CD4-positive, alpha-beta T cell (primary cell): ENCODE data around the gene EPHB1. TPM values are rescaled to one million over a fixed set of nuclear protein-coding genes. Genes with fewer than 3 reads are reported as not detected.

Experiments
- ATAC-seq: fragments of 200-7000 bp; cut with Tn5 transposase; one replicate; pipeline ENCODE4 v1.10.0; 2022; ENCODE audit warnings: mild to moderate bottlenecking; ENCODE audit not compliant: poor library complexity
- CTCF ChIA-PET: fragments of 350-600 bp; sonication (Branson Sonifier 250); formaldehyde crosslinking; loops from one replicate; lab custom pipeline; 2021; ENCODE audit warnings: antibody characterized with exemption, inconsistent platforms; lab: Charles Lee
- POLR2A ChIA-PET: fragments of 350-600 bp; sonication (Branson Sonifier 250); formaldehyde crosslinking; loops from one replicate; lab custom pipeline; 2021; ENCODE audit warnings: antibody characterized with exemption, inconsistent platforms; lab: Charles Lee
- DNase-seq, 14 experiments: peaks; one replicate each; pipeline ENCODE4 v3.0.0-alpha.2; 2013 to 2020; ENCODE audit warnings: mixed read lengths in 2 of 14
- H3K27ac ChIP-seq, 2 donors: one replicate each; pipeline versions ENCODE4 v1.5.1 to v1.7.0; 2013; ENCODE audit warnings: low read length in 2 of 2, low read depth in 1 of 2, mild to moderate bottlenecking in 1 of 2
- H3K27me3 ChIP-seq, 2 experiments: 1 replicate in 1 of 2; 2 replicates in 1 of 2; pipeline versions ENCODE4 v1.6.1 to v1.7.0; 2013; ENCODE audit warnings: low read length in 2 of 2, control low read depth in 1 of 2, mild to moderate bottlenecking in 1 of 2, moderate library complexity in 1 of 2; ENCODE audit not compliant: insufficient read depth in 2 of 2, control insufficient read depth in 1 of 2
- H3K36me3 ChIP-seq: one replicate; pipeline ENCODE4 v1.6.1; 2013; ENCODE audit warnings: low read length, control low read depth; ENCODE audit not compliant: insufficient read depth
- H3K4me1 ChIP-seq: one replicate; pipeline ENCODE4 v1.6.1; 2013; ENCODE audit warnings: low read length, control low read depth; ENCODE audit not compliant: insufficient read depth
- H3K4me3 ChIP-seq: one replicate; pipeline ENCODE4 v1.5.1; 2013; ENCODE audit warnings: mild to moderate bottlenecking, low read length, moderate library complexity
- H3K9me3 ChIP-seq, 2 experiments: 1 replicate in 1 of 2; 2 replicates in 1 of 2; pipeline versions ENCODE4 v1.6.1 to v1.7.0; 2013; ENCODE audit warnings: low read length in 2 of 2, mild to moderate bottlenecking in 2 of 2, control low read depth in 1 of 2, moderate library complexity in 1 of 2; ENCODE audit not compliant: control insufficient read depth in 1 of 2, insufficient read depth in 1 of 2
- H3K27ac Mint-ChIP-seq: one replicate; pipeline ENCODE4 v1.8.0; 2020; ENCODE audit warnings: mixed read lengths
- H3K27me3 Mint-ChIP-seq: one replicate; pipeline ENCODE4 v1.8.0; 2021; ENCODE audit warnings: mixed read lengths
- H3K36me3 Mint-ChIP-seq: one replicate; pipeline ENCODE4 v1.8.0; 2021; ENCODE audit warnings: low read depth, mixed read lengths
- H3K4me1 Mint-ChIP-seq: one replicate; pipeline ENCODE4 v1.8.0; 2021; ENCODE audit warnings: low read depth, mixed read lengths
- H3K4me3 Mint-ChIP-seq: one replicate; pipeline ENCODE4 v1.8.0; 2020; ENCODE audit warnings: mild to moderate bottlenecking, mixed read lengths
- H3K9me3 Mint-ChIP-seq: one replicate; pipeline ENCODE4 v1.8.0; 2020; ENCODE audit warnings: mixed read lengths
- CTCF ChIP-seq: fragments of 200-600 bp; IDR thresholded peaks from one replicate; pipeline ENCODE4 v1.8.0; 2022; ENCODE audit warnings: antibody characterized with exemption, mild to moderate bottlenecking
- intact Hi-C, 2 experiments: fragments of 100-400 bp; cut with DNase I in 1 of 2; cut with micrococcal nuclease in 1 of 2; formaldehyde crosslinking; loops; one replicate each; pipeline versions ENCODE4 v1.15.1 to v1.9.0; 2023 to 2025; cut with DNase I, micrococcal nuclease
- total RNA-seq, 174 experiments: library from RNA in 2 of 174; stranded (reverse) in 2 of 174; gene quantifications; one replicate each; pipeline ENCODE4 v1.2.3 and lab custom pipeline; 2021 to 2026

Gene EPHB1
- total RNA-seq, 2 experiments from 2014 or later: 0.08 to 0.49 TPM

GRCh38 chr3:134808835-134809234, 13.8 kb downstream of the EPHB1 start:
- no peak for DNase-seq
- H3K27me3 Mint-ChIP-seq: no peaks in the 10 kb centered on the region
- Histone ChIP-seq H3K4me1 (no peaks in the 10 kb centered on the region), H3K9me3 (no peaks in the 10 kb centered on the region), H3K27me3 (no peaks in the 10 kb centered on the region), H3K36me3 (no peaks in the 10 kb centered on the region), H3K27ac (no peak overlapping the region), H3K4me3 (no peak overlapping the region)
- CTCF ChIA-PET: no interaction called here
- H3K4me1 Mint-ChIP-seq: no peaks in the 10 kb centered on the region
- POLR2A ChIA-PET: no interaction called here
- H3K36me3 Mint-ChIP-seq: no peaks in the 10 kb centered on the region
- intact Hi-C loops: no loop called here
- no peak overlapping the region for H3K4me3 Mint-ChIP-seq
- no peak for ATAC-seq
- no peaks in the 10 kb centered on the region for H3K9me3 Mint-ChIP-seq
- H3K27ac Mint-ChIP-seq: no peak overlapping the region
- TF ChIP-seq CTCF: no peak

GRCh38 chr3:134809427-134810051, 14.5 kb downstream of the EPHB1 start:
- Mint-ChIP-seq H3K9me3 (no peaks in the 10 kb centered on the region), H3K27me3 (no peaks in the 10 kb centered on the region), H3K4me3 (no peak overlapping the region), H3K36me3 (no peaks in the 10 kb centered on the region), H3K4me1 (no peaks in the 10 kb centered on the region), H3K27ac (no peak overlapping the region)
- intact Hi-C loops: no loop called here
- no peaks in the 10 kb centered on the region for H3K4me1 ChIP-seq
- no peak for DNase-seq
- POLR2A ChIA-PET: no interaction called here
- no peaks in the 10 kb centered on the region for H3K36me3 ChIP-seq
- no peaks in the 10 kb centered on the region for H3K9me3 ChIP-seq
- no peaks in the 10 kb centered on the region for H3K27me3 ChIP-seq
- no peak overlapping the region for H3K4me3 ChIP-seq
- no peak overlapping the region for H3K27ac ChIP-seq
- CTCF ChIA-PET: no interaction called here
- ATAC-seq: no peak
- TF ChIP-seq CTCF: no peak

- ChIA-PET CTCF (no interaction called here), POLR2A (no interaction called here)
- DNase-seq (no peak), ATAC-seq (no peak)
- no peaks in the 10 kb centered on the region for H3K36me3 Mint-ChIP-seq
- intact Hi-C loops: no loop called here
- Histone ChIP-seq H3K9me3 (no peaks in the 10 kb centered on the region), H3K4me3 (no peak overlapping the region), H3K27ac (no peak overlapping the region), H3K27me3 (no peaks in the 10 kb centered on the region), H3K4me1 (no peaks in the 10 kb centered on the region), H3K36me3 (no peaks in the 10 kb centered on the region)
- H3K27me3 Mint-ChIP-seq: no peaks in the 10 kb centered on the region
- H3K9me3 Mint-ChIP-seq: no peaks in the 10 kb centered on the region
- H3K4me1 Mint-ChIP-seq: no peaks in the 10 kb centered on the region
- no peak for TF ChIP-seq CTCF
- H3K27ac Mint-ChIP-seq: no peak overlapping the region
- H3K4me3 Mint-ChIP-seq: no peak overlapping the region
These were observed 15.0 kb downstream of the EPHB1 start for GRCh38 chr3:134810052-134810435.
